Brain microvascular endothelial cell (primary cell): ENCODE measurements around the gene HOGA1.
A peak's percentile ranks its signal among the peaks of the same experiment; 100 is the strongest.

ENCODE experiments used
- DNase-seq: peaks from one replicate; pipeline ENCODE4 v3.0.0-alpha.2; 2020
- H3K27ac ChIP-seq: fragments of 250-450 bp; sonication (Bioruptor Pico); 2 replicates; pipeline ENCODE4 v1.5.1; 2020; ENCODE audit warnings: mild to moderate bottlenecking, moderate library complexity
- H3K27me3 ChIP-seq: fragments of 250-450 bp; sonication (Bioruptor Pico); replicated peaks from 2 replicates; pipeline ENCODE4 v1.5.1; 2020; ENCODE audit warnings: mild to moderate bottlenecking
- H3K36me3 ChIP-seq: fragments of 250-450 bp; sonication (Bioruptor Pico); replicated peaks from 2 replicates; pipeline ENCODE4 v1.5.1; 2020; ENCODE audit warnings: mild to moderate bottlenecking
- H3K4me3 ChIP-seq: 2 replicates; pipeline ENCODE4 v1.5.1; 2011; ENCODE audit warnings: low read depth, mild to moderate bottlenecking, control low read depth, low read length, moderate library complexity
- in situ Hi-C: cut with HindIII; loops from 2 replicates; pipeline ENCODE4 v1.10.0; 2017; ENCODE audit warnings: low sequenced_read_pairs, low pct_ligation_motif_present
- TF ChIP-seq, protein P1 (sequence below): IDR thresholded peaks from 2 replicates; pipeline ENCODE4 v1.5.1; 2011; ENCODE audit warnings: low read depth, mild to moderate bottlenecking, moderate library complexity, low read length, control low read depth, inconsistent platforms; ENCODE audit errors: missing control alignments

HOGA1 gene

DNA sequence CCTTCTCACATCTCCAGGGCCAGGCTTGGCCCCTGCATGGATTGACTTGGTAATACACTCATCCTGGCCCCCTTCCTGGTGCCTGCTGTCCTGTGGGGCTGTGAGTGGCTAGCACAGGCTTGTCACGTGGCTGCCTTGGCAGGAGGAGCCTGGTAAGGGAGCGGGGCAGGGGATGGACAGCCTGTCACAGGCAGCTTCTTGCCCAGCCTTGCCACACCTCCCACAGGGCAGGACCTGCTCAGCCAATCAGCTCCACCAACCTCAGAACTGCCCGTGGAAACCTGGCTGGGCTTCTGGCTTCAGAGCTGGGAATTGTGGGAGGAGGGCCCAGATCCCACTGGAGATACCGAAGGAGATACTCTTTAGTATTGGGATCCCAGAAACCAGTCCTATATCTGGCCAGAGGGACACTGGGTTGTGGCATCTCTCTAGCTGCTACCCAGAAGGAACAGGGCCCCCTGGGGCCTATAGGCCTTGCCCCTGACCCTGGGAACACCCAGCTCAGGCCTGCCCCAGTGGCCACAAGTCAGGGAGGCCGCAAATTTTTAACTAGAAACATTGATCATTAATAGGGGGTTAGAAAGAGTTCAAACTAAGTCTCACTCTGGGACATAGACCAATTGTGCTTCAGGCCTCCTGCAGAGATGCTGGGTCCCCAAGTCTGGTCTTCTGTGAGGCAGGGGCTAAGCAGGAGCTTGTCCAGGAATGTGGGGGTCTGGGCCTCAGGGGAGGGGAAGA is at the start of gene HOGA1:
HOGA1 (plus strand) TSS at position 330 of the 738 bp plus-strand sequence; CDS start at position 645, 315 bp downstream.
- peak; percentile 15 for DNase-seq
- TF ChIP-seq, protein P1, sequence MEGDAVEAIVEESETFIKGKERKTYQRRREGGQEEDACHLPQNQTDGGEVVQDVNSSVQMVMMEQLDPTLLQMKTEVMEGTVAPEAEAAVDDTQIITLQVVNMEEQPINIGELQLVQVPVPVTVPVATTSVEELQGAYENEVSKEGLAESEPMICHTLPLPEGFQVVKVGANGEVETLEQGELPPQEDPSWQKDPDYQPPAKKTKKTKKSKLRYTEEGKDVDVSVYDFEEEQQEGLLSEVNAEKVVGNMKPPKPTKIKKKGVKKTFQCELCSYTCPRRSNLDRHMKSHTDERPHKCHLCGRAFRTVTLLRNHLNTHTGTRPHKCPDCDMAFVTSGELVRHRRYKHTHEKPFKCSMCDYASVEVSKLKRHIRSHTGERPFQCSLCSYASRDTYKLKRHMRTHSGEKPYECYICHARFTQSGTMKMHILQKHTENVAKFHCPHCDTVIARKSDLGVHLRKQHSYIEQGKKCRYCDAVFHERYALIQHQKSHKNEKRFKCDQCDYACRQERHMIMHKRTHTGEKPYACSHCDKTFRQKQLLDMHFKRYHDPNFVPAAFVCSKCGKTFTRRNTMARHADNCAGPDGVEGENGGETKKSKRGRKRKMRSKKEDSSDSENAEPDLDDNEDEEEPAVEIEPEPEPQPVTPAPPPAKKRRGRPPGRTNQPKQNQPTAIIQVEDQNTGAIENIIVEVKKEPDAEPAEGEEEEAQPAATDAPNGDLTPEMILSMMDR: no peak

DNA sequence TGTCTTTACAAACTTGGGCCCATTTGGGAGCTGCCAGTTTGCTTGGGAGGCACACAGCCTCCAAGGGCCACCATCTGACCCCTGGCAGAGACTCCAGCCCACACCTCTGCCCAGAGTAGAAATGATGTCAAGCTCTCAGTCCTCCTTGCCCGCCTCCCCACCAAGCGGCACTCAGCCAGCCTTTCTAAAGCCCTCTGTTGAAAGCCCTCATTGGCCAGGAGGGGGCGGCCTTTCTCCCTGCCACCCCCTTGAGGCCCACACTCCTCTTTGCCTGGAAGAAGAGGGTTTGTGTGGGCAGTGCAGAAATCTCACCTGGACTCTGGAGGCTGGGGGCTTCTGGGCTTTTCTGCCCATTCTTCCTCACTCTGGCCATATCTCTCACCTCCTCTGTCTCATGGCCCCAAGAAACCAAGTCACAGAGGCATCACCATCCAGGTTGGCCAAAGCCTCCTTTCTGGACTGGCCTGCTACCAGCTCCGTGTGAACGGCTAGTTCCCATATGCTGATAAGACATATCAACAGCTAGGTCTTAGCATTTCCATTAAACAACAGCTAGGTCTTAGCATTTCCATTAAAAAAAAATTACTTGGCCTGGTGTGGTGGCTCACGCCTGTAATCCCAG is 49.3 kb upstream of the HOGA1 start:
- no peaks in the 10 kb centered on the region for H3K27me3 ChIP-seq
- H3K36me3 ChIP-seq: no peaks in the 10 kb centered on the region
- no peak for DNase-seq
- in situ Hi-C loops: no loop called here
- TF ChIP-seq, protein P1: peak; percentile 83
- no peak overlapping the region for H3K27ac ChIP-seq
- no peak overlapping the region for H3K4me3 ChIP-seq

More for the DNA sequence above, at the start of gene HOGA1:
- no peaks in the 10 kb centered on the region for H3K36me3 ChIP-seq
- no peaks in the 10 kb centered on the region for H3K27me3 ChIP-seq
- H3K4me3 ChIP-seq: no peak within 1 kb of the TSS
- no peak within 1 kb of the TSS for H3K27ac ChIP-seq
- in situ Hi-C loops: no loop called here

DNA sequence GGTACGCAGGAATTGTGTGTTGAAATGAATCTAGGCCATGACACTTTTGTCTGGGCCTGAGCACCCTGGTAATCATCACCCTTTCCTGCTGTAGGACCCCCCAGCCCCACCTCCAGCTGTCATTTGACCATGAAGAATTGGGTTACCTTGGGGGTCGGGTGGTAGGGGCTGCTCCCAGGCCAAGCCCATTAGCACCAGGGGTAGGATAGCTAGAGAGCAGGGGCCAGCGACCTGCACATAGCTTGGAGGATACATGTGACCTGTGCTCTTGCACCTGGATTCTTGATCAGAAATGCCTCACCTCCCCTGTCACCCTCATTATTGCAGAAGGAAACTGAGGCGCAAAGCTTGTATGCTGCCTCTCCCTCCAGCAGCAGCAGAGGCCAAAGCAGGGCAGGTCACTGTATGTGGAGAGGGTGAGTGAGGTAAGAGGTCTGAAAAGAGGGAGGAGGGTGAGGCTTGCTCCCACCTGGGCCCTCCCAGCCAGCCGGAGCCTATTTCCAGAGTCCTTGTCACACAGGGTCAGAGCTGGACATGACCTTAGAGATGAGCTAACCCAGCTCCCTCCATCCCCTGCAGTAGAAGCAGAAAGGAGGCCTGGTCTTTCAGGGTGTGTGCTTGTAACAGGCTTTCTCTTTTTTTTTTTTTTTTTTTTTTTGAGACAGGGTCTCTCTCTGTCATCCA is 46.9 kb upstream of the HOGA1 start:
- Histone ChIP-seq H3K27me3 (no peaks in the 10 kb centered on the region), H3K4me3 (no peak overlapping the region), H3K36me3 (no peaks in the 10 kb centered on the region), H3K27ac (peak overlapping the region; percentile 97)
- TF ChIP-seq, protein P1: no peak
- no peak for DNase-seq
- in situ Hi-C loops: no loop called here

DNA sequence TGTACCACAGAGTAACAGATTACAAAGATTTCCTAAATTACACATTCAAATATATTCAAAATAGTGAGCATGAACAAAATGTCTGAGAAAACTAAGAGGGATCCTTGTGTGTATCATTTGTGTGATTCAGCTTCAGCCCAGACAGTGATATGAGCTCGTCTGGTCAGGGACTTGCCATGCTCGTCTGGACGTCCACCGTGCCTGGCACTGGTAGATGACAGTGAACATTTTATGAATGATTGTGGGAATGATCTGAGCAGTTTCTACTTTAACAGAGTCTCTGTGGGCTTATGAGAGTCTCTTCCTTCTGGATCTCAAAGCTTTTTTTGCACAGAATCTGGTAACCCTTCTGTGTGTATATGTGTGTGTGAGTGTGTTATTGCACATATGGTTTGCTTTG is 45.8 kb upstream of the HOGA1 start:
- TF ChIP-seq, protein P1: no peak
- DNase-seq: peak; percentile 88
- Histone ChIP-seq H3K4me3 (no peak overlapping the region), H3K36me3 (no peaks in the 10 kb centered on the region), H3K27me3 (no peaks in the 10 kb centered on the region), H3K27ac (peak overlapping the region; percentile 97)
- in situ Hi-C loops: no loop called here

DNA sequence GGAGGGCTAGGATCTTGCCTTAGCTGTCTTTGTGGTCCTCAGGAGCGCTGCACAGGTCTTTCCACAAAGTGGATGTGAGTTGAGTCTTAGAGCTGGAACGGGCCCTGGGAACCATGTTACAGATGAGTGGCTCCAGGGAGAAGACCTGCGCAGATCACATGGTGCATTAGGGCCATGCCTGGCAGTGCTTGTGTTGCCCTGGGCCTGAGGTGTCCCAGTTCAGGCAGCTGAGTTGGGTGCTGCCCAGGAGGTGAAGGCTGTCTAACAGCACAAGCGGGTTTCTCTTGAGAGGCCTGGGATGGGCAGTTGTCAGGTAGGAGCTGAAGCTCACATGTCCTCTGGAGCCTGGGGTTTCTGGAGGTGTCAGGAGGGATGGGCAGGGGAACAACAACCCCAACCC is 45.4 kb upstream of the HOGA1 start:
- TF ChIP-seq, protein P1: no peak
- DNase-seq: no peak
- in situ Hi-C loops: no loop called here
- Histone ChIP-seq H3K36me3 (no peaks in the 10 kb centered on the region), H3K4me3 (no peak overlapping the region), H3K27ac (peak overlapping the region; percentile 97), H3K27me3 (no peaks in the 10 kb centered on the region)
